Measurements from ENCODE around the gene LRIT3.

LRIT3 gene

GRCh38 chr4:109861916-109862511 lies 14.1 kb downstream of the LRIT3 start:
- Histone ChIP-seq H3K36me3 (ENCODE audit: low read depth) (no peaks in the 10 kb centered on the region), H3K9me3 (ENCODE audit: severe bottlenecking) (no peaks in the 10 kb centered on the region), H3K27me3 (ENCODE audit: insufficient read depth, poor library complexity, severe bottlenecking) (no peaks in the 10 kb centered on the region), H3K4me1 (ENCODE audit: insufficient read depth, poor library complexity, severe bottlenecking) (no peaks in the 10 kb centered on the region), H3K27ac (ENCODE audit: poor library complexity, severe bottlenecking) (no peak overlapping the region), H3K4me3 (ENCODE audit: severe bottlenecking) (no peak overlapping the region)
- no peak for ATAC-seq (ENCODE audit: low read depth)
- no peak for DNase-seq (ENCODE audit: low spot score)
- TF ChIP-seq CTCF (IDR thresholded peaks at IDR 0.05; ENCODE audit: poor library complexity, severe bottlenecking): no peak

GRCh38 chr4:109864134-109864533 lies 16.2 kb downstream of the LRIT3 start:
- Histone ChIP-seq H3K4me3 (ENCODE audit: severe bottlenecking) (no peak overlapping the region), H3K27me3 (ENCODE audit: insufficient read depth, poor library complexity, severe bottlenecking) (no peaks in the 10 kb centered on the region), H3K36me3 (ENCODE audit: low read depth) (no peaks in the 10 kb centered on the region), H3K9me3 (ENCODE audit: severe bottlenecking) (no peaks in the 10 kb centered on the region), H3K27ac (ENCODE audit: poor library complexity, severe bottlenecking) (no peak overlapping the region), H3K4me1 (ENCODE audit: insufficient read depth, poor library complexity, severe bottlenecking) (no peaks in the 10 kb centered on the region)
- DNase-seq (ENCODE audit: low spot score) (no peak), ATAC-seq (ENCODE audit: low read depth) (no peak)
- no peak for TF ChIP-seq CTCF (IDR thresholded peaks at IDR 0.05; ENCODE audit: poor library complexity, severe bottlenecking)

GRCh38 chr4:109870061-109870460 lies 22.2 kb downstream of the LRIT3 start:
- ATAC-seq (ENCODE audit: low read depth) (no peak), DNase-seq (ENCODE audit: low spot score) (no peak)
- no peaks in the 10 kb centered on the region for H3K9me3 ChIP-seq (ENCODE audit: severe bottlenecking)
- TF ChIP-seq CTCF (IDR thresholded peaks at IDR 0.05; ENCODE audit: poor library complexity, severe bottlenecking): no peak
- no peaks in the 10 kb centered on the region for H3K4me1 ChIP-seq (ENCODE audit: insufficient read depth, poor library complexity, severe bottlenecking)
- H3K27me3 ChIP-seq (ENCODE audit: insufficient read depth, poor library complexity, severe bottlenecking): no peaks in the 10 kb centered on the region
- H3K4me3 ChIP-seq (ENCODE audit: severe bottlenecking): no peak overlapping the region
- no peaks in the 10 kb centered on the region for H3K36me3 ChIP-seq (ENCODE audit: low read depth)
- no peak overlapping the region for H3K27ac ChIP-seq (ENCODE audit: poor library complexity, severe bottlenecking)

- Histone ChIP-seq H3K27ac (ENCODE audit: poor library complexity, severe bottlenecking) (no peak overlapping the region), H3K36me3 (ENCODE audit: low read depth) (no peaks in the 10 kb centered on the region), H3K4me3 (ENCODE audit: severe bottlenecking) (no peak overlapping the region), H3K9me3 (ENCODE audit: severe bottlenecking) (no peaks in the 10 kb centered on the region), H3K27me3 (ENCODE audit: insufficient read depth, poor library complexity, severe bottlenecking) (no peaks in the 10 kb centered on the region), H3K4me1 (ENCODE audit: insufficient read depth, poor library complexity, severe bottlenecking) (no peaks in the 10 kb centered on the region)
- DNase-seq (ENCODE audit: low spot score) (no peak), ATAC-seq (ENCODE audit: low read depth) (no peak)
- TF ChIP-seq CTCF (IDR thresholded peaks at IDR 0.05; ENCODE audit: poor library complexity, severe bottlenecking): no peak
These were observed 24.2 kb downstream of the LRIT3 start for GRCh38 chr4:109872065-109872464.

- Histone ChIP-seq H3K4me3 (ENCODE audit: severe bottlenecking) (no peak overlapping the region), H3K27me3 (ENCODE audit: insufficient read depth, poor library complexity, severe bottlenecking) (no peaks in the 10 kb centered on the region), H3K27ac (ENCODE audit: poor library complexity, severe bottlenecking) (no peak overlapping the region), H3K4me1 (ENCODE audit: insufficient read depth, poor library complexity, severe bottlenecking) (no peaks in the 10 kb centered on the region), H3K36me3 (ENCODE audit: low read depth) (no peaks in the 10 kb centered on the region), H3K9me3 (ENCODE audit: severe bottlenecking) (no peaks in the 10 kb centered on the region)
- DNase-seq (ENCODE audit: low spot score) (no peak), ATAC-seq (ENCODE audit: low read depth) (no peak)
- TF ChIP-seq CTCF (IDR thresholded peaks at IDR 0.05; ENCODE audit: poor library complexity, severe bottlenecking): no peak
These were observed 25.2 kb downstream of the LRIT3 start for GRCh38 chr4:109872950-109873656.

All from RWPE2 (cell line).